ENCODE results near the gene GMPPA. TPM values are rescaled to one million over a fixed set of nuclear protein-coding genes. Genes with fewer than 3 reads are reported as not detected.

The GMPPA gene
- total RNA-seq, 1 donor from 2014 or later = 22.2 TPM

DNA sequence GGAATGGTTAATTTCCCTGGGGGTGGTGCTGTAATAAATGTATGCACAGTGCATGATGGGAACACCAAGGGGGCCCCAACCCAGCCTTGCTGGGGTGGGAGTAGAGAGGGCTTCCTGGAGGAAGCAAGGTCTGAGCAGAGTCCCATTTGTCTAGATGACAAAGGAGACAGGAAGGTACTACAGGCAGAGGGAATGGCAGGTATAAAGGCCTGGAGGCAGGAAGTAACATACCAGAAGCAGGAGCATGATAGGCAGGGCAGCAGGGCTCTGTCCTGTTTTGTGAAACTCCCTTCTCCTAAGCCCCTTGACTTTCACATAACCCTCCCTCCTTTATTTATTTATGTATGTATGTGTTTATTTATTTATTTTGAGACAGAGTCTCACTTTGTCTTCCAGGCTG lies 3.9 kb downstream of the GMPPA start:
- no peak for DNase-seq (ENCODE audit: low read depth in 2 of 2)

DNA sequence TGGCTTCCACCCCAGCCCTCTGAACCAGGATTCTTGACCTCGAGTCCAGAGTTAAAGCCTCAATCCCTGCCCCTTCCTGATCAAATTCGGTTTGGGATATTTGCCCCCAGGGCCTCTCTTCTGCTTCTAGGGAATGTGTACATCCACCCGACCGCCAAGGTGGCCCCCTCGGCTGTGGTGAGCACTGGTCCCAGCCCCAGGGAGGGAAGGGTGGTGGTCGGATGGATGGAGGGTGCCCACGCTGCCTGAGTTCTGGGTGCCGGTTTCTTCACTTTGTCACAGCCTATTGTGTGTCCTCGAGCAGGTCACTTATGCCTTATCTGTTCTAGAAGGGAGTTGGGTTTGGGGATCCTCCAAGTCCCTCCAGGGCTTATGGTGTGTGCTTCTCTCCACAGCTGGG lies 6.9 kb downstream of the GMPPA start:
- DNase-seq (ENCODE audit: low read depth in 2 of 2) = no peak

DNA sequence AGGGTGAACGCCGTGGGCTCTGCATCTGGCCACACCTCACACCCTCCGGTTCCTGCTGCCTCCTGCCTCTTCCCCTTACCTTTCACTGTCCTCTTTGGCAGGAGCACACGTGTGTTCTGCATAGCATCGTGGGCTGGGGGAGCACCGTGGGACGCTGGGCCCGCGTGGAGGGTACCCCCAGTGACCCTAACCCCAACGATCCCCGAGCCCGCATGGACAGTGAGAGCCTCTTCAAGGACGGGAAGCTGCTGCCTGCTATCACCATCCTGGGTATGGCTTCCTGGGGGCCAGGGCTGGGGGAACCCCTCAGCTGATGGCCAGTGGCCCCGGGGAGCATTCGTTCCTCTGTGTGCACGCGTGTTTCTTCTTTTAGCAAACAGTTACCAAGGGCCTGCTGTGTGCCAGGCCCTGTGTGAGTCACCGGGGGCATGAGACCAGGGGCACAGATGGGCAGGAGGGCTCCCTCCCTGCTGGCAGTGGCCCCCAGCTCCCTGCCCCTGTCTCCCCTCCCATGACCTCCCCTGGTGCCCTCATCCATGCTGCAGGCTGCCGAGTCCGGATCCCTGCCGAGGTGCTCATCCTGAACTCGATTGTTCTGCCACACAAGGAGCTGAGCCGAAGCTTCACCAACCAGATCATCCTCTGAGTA lies 7.6 kb downstream of the GMPPA start:
- no peak for DNase-seq (ENCODE audit: low read depth in 2 of 2)

DNA sequence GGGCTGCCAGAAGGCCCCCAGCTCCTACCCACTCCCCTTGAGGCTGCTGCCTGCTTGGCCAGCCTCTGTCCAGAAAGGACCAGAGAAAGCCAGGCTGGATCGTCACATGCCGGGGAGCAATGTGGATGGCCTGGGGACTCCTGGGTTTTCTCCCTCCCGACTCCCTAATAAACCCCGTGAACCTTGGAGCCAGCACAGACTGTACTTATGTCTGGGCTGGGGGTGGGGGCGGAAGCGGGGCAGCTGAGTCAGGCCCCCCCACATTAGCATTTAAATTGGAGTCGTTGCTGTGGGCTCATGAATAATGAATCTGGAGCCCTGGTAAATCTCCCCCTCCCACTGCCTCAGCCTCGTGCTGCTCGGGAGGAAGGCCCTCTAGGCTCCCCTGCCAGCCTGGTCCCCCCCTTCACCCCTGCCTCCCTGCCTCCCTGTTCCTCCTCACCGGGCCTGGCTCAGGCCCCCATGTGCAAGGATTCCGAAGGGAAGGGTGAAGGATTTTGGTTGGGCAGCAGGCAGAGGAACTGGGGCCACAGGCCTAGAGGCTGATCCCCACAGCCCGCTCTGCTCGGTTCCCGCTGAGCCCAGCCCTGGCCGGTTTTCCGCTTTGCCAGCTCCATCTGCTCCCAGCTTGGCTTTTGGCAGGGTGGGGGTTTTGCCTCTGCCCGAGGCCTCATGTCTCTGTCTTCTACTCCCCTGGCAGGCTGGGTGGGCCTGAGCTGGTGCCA lies 8.3 kb downstream of the GMPPA start:
- no peak for DNase-seq (ENCODE audit: low read depth in 2 of 2)

DNA sequence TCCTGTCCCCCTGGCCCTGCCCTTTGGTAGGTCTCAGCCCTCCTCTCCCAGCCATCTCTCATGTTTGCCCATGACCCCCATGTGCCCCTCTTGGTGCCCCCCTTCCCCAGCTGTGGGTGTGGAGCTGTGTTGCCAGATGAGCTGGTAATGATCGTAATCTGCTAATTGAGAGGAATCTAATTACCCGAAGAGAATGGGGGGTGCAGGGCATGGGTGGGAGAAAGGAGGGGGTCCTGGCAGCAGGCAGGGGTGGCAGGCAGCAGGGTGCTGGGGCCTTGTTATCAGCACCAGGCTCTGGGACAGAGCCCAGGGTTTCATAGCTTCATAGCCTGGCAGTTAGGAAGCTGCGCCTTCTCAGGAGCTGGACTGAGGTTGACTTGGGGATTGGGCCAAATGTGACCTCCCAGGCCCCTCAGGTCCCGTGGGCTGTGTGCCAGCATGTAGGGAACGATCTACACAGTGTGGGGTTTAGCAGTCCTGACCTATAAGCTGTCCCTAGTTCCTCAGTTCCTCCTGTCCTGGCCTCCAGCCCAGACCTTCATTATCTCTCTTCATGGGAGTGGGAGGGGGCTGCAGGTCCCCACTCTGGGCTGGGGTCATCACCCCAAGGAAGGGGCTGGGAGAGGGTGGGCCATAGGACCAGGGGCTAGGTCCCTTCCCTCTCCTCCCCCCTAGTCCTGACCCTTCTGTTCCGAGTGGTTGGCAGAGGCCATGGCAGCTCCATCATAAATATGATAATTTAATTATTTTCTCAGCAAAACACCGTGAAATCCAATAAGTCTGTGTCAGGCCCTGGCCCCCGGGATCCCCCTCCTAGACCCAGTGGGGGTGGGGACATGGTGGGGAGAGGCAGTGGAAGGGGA lies 9.1 kb downstream of the GMPPA start:
- DNase-seq (ENCODE audit: low read depth in 2 of 2) = no peak

DNA sequence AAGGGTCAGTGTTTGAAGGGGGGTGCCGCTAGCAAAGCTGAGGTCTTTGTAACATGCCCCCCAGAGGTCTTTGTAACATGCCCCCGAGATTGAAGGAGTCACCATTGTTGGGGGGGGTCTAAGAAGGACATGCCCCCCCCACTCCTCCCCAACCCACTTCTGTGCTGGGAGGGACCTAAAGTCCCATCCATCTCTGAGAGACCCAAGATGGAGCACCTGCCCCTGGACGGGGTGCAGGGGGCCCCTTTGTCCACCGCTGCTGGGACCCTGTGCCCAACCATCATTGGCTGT lies 9.7 kb downstream of the GMPPA start:
- DNase-seq (ENCODE audit: low read depth in 2 of 2) = no peak

DNA sequence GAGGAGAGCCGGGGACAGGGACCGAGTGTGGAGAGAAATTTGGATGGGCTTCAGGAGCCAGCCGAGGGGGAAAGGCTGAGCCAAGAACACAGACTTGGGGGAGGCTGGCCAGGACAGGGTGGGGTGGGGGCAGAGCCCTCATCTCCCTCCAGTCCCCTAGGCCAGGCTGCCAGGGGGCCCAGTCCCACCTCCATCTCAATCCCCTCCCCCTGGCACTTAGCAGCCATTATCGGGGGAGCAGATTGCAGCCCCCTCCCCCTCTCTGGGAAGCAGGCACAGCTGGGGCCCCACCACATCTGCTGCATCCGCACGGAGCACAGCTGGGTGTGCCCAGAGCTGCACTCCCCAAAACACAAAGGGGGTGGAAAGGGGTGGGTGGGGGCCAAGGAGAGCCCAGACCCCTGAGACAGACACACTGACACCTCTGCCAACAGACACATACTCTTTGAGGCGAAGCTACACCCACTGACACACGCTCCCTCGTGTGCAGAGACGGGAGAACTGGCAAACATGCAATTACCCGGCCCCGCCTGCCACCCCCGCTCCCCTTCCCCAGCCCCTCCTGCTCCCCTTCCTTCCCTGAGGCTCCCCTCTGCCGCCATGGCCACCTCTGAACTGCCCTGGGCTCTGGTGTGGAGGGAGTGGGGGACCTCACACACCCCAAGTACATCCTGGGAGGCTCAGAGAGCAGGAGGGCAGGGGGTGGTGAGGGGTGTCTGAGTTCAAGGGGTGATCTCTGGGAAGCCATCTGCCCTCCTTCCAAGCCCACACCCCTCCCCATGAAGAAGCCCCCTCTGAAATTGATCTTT lies 10.5 kb downstream of the GMPPA start:
- DNase-seq (ENCODE audit: low read depth in 2 of 2) = no peak

DNA sequence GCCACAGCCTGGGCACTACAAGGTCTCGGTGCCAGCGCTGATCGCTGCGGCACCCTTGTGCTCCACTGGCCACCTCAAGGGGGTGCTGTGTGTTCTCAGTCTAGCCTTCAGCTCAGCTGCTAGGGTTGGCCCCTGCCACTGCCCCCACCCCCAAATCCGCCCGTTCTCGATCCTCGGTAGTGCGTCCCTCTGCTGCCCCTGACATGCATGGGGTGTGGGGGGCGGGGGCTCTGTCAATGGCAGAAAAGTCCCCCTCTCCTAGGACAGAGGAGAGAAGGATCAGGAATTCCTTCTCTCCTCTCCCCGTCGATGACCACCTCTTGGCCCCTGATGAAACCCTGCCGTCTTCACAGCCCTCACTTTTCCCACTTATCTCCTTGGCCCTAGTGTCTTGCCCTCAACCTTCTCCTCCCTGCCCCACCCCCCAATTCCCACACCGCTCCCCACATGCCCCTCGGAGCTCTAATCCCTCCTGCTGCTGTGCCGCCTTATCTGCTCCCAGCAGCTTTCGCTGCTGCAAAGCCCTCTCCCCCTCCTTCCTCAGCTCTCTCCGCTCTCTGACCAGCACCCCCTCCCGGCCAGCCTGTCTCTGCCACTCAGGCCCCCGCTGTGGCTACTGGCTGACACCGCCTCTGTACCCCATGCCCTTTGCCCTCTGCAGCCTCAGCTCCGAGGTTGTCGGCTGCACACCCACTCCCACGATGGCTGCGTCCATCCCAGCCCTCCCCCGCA lies 11.3 kb downstream of the GMPPA start:
- DNase-seq (ENCODE audit: low read depth in 2 of 2) = peak; percentile 4 to 52

DNA sequence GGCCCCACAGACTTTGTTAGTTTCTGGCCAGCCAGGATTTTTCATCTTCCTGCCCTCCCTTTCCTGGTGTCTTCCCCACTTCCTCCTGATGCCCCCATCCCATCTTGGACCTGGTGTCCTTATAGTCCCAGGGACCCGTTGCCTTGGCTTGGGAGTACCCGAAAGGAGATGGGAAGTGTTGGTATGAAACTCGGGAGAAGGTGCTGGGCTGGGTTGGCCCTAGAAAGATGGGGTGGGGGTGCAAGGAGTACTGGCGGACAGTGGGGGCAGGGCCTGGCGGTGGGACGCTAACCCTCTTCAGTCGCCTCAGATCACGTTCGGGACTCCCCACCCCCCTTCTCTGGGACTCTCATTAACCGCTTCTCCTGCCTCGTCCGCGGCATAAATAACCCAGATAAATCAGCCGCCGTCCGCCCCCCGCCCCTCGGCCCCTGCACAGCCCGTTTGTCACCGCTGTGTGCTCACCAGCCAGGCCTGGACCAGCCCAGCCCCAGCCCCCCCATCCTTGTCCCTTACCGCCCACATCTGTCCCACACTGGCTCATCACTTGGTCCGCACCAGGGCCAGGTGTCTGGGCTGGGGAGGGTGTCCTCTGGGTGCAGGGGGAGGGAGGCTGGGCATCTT lies 11.9 kb downstream of the GMPPA start:
- DNase-seq (ENCODE audit: low read depth in 2 of 2) = no peak

DNA sequence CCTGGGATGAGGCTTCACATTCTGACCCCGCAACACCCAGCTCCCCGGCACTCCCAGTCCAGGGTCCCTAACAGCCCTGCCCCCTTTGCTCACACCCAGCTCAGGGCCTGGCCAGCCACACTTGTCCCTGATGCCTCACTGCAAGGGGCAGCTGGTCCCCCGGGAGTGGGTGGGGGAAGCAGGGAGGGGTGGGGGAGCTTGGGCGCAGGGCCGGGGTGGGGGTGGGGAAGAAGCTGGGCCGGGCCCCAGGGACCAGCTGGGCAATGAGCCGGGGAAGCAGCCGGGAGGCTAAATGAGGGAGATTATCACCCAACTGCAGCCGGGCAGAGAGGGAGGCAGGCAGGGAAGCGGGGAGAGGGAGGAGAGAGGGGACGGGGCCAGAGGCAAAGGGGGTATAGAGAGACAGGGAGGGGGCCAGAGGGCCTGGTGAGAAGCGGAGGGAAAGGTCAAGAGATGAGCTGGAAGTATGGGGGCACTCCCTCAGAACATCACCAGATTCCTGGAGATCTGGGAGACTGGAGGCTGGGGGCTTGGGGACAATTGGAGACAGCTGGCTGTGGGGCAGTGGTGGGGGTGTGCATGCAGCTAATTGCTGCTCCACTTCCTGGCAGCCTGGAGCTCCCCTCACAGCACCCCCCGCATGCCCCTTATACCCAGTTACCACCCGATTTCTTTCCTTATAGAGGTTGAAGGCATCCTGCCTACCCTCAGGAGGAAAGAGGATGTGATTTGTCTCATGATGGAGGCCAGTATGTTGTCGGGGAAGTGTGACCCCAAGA lies 13.0 kb downstream of the GMPPA start:
- DNase-seq (ENCODE audit: low read depth in 2 of 2) = no peak

DNA sequence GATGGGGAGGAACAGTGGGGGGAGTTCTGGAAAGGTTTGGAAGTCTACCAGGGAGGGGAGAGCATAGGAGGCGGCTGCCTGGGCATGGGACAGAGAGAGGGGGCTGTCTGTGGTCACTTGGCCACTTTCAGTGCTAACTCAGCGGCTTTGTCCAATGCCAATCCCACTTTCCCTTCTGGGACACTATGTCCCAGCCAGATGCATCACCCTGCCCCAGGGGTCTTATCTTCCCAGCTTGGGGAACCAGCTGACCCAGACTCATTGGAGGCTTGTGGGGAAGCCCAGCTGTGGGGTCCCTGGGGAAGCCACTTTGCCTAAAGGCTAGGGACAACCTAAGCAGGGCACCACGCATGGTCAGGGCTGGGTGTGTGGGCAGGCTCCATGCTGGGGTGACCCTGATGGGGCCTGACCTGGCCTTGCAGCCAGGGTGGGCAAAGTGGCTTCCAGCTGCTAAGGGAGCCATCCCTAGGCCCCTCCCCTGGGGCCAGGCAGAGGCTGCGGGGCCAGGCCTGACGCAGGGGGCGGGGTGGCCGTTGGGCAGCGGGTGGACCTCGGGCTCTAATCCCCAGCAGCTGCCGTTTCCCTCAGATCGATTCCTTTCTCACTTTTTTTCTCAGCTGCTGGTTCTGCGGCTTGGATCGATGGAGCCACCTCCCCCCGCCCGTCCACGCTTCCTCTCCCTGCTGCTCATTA lies 14.0 kb downstream of the GMPPA start:
- no peak for DNase-seq (ENCODE audit: low read depth in 2 of 2)

DNA sequence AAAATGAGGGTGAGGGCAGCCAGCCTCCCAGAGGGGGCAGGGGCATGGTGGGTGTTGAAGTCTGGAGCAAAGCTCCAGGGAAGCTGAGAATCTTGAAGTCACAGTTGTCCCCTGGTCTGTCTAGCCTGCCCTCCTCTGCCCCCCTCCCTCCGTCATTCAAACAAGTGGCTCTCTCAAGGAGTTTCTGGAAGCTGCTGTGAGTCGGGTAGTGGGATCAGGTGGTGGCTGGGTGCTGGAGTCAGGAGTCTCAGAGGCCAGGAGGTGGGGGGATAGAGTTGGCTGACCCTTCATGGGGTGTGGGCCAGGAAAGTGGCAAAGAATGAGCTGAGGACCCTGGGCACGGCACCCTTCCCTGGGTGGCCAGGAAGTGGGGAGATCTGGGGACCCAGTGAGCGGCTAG lies 15.1 kb downstream of the GMPPA start:
- DNase-seq (ENCODE audit: low read depth in 2 of 2) = no peak

DNA sequence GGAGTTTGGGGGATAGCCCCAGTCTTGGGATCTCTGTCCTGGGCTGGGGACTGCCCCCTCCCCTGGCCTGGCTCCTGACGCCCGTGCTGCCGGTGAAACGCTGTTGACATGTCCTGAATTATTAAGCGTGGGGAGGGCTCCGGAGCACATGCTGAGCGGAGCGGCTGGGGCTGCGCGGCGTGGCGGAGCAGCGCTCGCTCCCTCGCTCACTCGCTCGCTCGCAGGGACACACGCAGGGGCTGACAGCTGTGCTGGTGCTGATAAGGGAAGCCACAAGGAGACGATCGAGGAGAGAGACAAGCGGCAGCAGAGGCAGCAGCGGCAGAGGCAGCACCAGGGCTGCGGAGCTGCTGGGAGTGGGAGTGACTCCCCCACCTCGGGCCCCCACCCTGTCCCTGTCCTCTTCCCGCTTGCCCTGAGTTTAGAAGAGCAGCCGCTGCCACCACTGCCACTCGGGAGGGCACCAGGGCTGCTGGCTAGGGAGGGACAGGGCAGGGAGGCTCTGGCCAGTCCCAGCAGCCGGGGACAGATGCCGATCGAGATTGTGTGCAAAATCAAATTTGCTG lies 15.6 kb downstream of the GMPPA start, which contains the start of gene ASIC4:
TSS of gene ASIC4 (plus strand) at position 287 of the 566 bp plus-strand sequence. CDS start at position 530, 243 bp downstream.
- no peak for DNase-seq (ENCODE audit: low read depth in 2 of 2)

DNA sequence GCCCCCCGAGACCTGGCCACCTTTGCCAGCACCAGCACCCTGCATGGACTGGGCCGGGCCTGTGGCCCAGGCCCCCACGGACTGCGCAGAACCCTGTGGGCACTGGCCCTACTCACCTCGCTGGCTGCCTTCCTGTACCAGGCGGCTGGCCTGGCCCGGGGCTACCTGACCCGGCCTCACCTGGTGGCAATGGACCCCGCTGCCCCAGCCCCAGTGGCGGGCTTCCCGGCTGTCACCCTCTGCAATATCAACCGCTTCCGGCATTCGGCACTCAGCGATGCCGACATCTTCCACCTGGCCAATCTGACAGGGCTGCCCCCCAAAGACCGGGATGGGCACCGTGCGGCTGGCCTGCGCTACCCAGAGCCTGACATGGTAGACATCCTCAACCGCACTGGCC lies 16.1 kb downstream of the GMPPA start:
- no peak for DNase-seq (ENCODE audit: low read depth in 2 of 2)

DNA sequence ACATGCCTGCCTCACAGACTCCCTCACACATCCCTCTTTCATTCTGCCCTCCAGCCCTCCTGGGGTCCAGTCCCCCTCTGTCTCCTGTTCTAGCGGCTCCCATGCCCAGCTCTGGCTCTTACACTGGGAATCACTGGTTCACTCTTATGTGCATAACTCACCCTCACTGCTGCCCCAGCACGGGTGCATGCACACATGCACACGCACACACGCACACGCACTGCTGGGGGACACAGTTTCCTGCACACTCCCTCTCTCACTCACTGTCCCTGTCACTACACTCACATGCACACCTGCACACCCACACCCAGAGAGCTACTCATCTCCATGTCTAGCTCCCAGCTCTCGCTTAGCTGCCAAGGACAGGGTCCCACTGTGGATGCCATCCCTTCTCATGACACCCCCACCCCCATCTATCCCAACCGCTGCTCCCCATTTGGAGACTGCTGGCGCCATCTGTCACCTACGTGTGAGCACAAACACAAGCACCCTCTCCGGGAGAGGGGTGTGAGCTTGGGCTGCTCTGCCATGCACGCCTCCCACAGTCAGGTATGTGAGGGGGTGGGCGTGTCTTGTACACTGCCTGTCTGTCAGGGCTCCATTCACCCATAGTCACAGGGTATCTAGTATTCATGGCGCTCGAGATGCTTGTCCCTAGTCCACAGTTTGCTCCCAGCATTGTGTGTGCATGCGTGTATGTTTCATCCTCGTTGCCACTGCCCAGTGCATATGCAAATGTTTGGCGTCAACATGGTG lies 17.4 kb downstream of the GMPPA start:
- DNase-seq (ENCODE audit: low read depth in 2 of 2) = no peak

DNA sequence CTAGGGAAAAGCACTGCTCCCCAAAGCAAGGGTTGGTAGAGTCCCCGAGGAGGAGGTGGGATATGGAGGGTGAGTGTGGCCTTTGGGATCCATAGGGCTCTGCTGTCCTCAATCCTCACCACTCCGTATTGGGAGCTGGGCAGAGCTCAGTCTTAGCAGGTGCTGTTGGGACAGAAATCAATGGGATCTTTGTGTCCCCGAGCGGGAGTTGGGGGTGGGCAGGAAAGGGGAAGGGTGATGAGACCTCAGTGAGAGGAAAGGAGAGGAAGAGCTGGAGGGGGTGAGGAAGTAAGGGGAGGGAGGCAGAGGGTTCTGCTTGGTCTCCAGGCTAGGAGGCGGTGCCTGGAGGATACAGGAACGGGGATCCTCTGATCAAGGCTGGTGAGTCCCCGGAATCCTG lies 18.2 kb downstream of the GMPPA start:
- no peak for DNase-seq (ENCODE audit: low read depth in 2 of 2)

DNA sequence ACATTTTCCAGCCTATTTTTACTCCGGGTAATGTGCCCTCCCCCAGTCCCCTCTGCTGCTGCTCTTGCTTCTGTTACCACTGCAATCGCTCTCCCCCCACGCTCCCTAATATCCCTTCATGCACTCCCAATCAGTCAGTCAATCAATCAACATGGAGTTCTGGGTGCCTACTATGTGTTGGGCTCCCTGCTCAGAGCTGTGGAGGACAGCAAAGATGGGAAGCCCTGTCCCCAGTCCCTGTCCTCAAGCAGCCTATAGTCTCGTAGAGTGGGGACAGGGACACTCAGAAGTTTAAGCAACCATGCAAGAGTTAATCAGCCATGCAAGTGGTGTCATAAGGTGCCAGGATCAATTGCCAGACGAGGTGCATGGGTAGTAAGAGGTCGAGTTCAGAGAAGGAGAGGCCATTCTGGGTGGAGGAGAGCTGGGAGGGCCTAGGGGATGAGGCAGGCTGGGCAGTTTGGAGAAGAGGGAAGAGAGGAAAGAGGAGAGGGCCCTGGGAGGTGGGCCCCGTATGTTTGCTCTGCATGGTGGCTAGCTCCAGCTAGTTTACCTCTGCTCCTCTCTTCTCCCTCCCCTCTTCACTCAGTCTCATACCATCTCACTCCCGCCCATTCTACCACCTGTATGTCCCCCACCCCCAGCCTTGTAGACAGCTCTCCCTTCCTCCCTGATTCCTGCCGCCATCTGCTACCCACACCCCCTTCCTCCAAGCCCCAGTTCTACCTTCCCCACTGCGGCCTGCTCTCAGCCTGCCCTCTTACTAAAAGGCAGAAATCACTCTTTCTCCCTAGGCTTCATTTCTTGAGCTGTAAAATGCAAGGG lies 19.5 kb downstream of the GMPPA start:
- DNase-seq (ENCODE audit: low read depth in 2 of 2) = no peak

All from dermis microvascular lymphatic vessel endothelial cell (primary cell).